Measurements from ENCODE around the gene KRTAP10-11.

DNA sequence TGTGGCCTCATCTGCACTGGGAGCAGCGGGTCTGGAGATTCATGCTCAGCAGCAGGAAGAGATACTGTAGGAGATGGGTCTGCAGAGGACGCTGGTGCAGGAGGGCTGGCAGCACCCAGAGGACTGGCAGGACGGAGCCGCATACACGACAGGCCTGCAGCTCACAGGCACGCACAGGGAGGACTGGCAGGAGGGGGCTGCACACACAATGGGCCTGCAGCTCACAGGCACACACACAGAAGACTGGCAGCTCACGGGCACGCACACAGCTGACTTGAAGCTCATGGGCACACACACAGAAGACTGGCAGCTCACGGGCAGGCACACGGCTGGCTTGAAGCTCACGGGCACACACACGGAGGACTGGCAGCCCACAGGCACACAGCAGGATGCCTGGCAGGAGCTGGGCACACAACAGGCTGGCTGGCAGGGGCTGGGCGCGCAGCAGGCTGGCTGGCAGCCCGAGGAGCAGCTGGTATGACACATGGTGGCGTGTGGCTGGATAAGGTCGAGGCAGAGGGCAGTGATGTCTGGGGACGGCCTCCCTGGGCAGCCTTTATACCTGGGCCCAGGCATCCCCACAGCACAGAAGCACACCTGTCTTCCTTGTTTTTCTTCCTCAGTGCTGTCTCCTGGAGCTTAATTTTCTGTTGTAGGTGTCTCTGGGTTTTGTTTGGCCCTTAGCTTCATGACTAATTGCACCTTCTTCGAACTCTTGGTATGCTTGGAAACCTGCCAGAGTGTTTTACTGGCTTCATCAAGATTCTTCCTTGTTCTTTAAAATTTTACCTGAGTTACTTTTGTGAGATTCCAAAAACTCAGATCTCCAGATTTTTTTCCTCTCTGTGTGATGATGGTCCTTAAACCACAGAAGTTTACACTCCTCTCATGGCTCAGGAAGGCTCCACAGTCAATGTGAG, 20.4 kb downstream of the KRTAP10-11 start, which contains the start of gene KRTAP12-2:
- TF ChIP-seq, protein P1, sequence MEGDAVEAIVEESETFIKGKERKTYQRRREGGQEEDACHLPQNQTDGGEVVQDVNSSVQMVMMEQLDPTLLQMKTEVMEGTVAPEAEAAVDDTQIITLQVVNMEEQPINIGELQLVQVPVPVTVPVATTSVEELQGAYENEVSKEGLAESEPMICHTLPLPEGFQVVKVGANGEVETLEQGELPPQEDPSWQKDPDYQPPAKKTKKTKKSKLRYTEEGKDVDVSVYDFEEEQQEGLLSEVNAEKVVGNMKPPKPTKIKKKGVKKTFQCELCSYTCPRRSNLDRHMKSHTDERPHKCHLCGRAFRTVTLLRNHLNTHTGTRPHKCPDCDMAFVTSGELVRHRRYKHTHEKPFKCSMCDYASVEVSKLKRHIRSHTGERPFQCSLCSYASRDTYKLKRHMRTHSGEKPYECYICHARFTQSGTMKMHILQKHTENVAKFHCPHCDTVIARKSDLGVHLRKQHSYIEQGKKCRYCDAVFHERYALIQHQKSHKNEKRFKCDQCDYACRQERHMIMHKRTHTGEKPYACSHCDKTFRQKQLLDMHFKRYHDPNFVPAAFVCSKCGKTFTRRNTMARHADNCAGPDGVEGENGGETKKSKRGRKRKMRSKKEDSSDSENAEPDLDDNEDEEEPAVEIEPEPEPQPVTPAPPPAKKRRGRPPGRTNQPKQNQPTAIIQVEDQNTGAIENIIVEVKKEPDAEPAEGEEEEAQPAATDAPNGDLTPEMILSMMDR (IDR thresholded peaks at IDR 0.05; ENCODE audit: borderline replicate concordance, extremely low read depth, low read length, poor library complexity, severe bottlenecking), result no peak
- TF ChIP-seq EZH2 (IDR thresholded peaks at IDR 0.05; ENCODE audit: borderline replicate concordance, low read depth, low read length, severe bottlenecking), result no peak

All from DND-41 (cell line).